G401 (cell line): ENCODE results near the gene CPED1. TPM values are rescaled to one million over a fixed set of nuclear protein-coding genes. Genes with fewer than 3 reads are reported as not detected.
"Not testable (repeated sequence)": the region's sequence is repeated elsewhere in the genome, so short reads cannot be mapped to it uniquely, and the experiment has no call there.

Experiments
- DNase-seq: peaks from one replicate; pipeline ENCODE4 v3.0.0-alpha.2; 2015; ENCODE audit warnings: low spot score
- in situ Hi-C: cut with HindIII; loops from 2 replicates; pipeline ENCODE4 v1.10.0; 2016; ENCODE audit warnings: low sequenced_read_pairs, mixed read lengths
- total RNA-seq: library from RNA; depleted of rRNA; stranded (reverse); fragments of >200 nt; shearing (Covaris generic); gene quantifications from 2 replicates; pipeline ENCODE4 v1.2.3, GENCODE V29; 2014

CPED1 gene
- total RNA-seq, 1 experiment from 2014 or later = 30.7 TPM

DNA sequence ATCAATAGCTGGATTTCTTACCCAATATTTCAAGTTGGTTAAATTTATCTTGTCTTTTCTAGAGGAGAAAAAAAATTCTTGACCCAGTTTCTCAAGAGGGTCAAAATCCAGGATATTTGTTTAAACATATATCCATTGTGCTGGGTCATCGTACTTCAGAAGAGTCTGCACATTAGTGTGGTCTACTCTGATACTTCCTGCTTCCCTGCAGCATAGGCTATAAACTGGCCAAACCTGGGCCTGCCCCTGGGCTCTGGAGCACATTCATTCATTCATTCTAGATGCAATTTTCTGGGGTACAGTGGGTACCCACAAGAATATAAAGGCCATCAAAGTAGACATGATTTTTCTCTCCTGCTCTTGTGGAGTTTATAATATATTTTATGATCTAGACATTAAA, 198.2 kb downstream of the CPED1 start:
- in situ Hi-C loops = no loop called here
- DNase-seq = no peak

DNA sequence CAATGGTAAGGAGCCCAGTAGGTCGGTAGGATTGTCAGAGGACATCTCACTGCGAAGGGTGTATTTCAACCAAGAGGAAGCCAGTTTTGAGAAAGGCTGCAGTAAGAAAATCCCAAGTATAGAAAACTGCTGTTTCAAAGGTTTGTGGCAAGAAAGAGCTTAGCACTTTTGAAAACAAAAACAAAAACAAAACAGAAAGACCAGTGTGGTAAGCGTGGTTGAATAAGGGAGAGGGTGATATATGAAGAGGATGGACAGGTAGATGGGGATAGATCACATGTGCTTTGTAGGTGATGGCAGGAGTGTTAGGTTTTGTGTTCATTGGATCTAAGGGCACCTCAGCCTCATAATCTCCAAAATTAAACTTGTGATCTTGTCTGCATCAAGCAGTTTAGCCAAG, 198.7 kb downstream of the CPED1 start:
- in situ Hi-C loops = no loop called here
- no peak for DNase-seq

GRCh38 chr7:121187676-121188075, 199.2 kb downstream of the CPED1 start:
- DNase-seq = no peak
- in situ Hi-C loops = no loop called here

DNA sequence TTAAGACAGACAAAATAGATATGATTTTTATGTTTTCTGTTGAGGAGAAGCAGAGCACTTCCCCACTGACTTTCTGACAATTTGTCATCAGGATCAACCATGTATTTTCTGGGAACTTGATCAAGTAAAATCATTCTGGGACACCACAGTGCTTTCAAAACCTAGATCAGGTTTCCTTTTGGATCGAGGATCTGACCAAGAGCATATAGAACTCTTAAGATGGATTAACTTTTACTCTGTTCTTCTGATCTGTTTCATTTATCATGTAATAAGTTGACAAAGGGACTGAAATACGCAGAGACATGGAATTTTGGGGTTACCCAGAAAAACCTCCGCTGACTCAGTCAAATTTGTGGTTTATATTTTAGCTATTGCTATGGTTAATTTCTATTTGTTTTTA, 204.3 kb downstream of the CPED1 start:
- in situ Hi-C loops = no loop called here
- DNase-seq = no peak

- in situ Hi-C loops = no loop called here
- no peak for DNase-seq
These were observed 206.5 kb downstream of the CPED1 start for GRCh38 chr7:121195010-121195409.

DNA sequence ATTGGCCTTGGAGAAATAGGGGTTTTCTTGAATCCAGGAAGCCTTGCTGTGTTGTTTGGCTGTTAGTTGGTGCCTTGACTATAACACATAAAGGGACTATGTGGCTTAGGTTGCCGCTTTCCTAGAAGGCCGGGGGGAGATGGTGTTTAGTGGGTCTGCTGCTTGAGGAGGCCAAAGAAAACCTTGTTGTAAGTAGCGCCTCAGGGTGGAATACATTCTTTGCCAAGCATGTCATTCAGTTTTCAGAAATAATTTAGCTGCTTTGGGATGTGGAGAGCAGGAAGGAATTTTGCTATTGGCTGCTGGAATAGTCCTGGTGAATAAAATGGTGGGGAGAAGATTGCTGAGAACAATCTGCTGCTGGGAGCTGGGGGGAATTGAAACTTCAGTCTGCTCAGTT, 207.4 kb downstream of the CPED1 start:
- no peak for DNase-seq
- in situ Hi-C loops = no loop called here

- in situ Hi-C loops = no loop called here
- DNase-seq = no peak
These were observed 207.8 kb downstream of the CPED1 start for GRCh38 chr7:121196286-121196685.

DNA sequence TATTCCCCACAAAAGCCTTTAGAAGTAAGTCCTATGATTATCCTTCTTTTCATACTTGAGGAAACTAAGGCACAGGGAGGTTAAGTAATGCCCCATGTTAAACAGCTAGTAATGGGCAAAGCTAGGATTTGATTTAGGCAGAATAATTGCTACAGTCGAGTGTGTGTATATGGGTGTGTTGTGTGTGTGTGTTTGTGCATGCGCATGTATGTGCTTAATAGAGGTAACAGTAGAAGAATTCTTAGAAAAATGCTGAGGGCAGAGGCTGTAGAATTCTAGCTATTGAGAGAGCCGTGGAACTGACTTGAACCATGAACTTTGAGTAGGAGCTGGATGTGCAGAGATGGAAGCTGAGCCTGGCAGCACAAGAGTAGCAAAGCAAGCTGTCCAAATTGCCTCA, 208.9 kb downstream of the CPED1 start:
- in situ Hi-C loops = no loop called here
- no peak for DNase-seq

- no peak for DNase-seq
- in situ Hi-C loops = no loop called here
These were observed 210.0 kb downstream of the CPED1 start for GRCh38 chr7:121198502-121198901.

DNA sequence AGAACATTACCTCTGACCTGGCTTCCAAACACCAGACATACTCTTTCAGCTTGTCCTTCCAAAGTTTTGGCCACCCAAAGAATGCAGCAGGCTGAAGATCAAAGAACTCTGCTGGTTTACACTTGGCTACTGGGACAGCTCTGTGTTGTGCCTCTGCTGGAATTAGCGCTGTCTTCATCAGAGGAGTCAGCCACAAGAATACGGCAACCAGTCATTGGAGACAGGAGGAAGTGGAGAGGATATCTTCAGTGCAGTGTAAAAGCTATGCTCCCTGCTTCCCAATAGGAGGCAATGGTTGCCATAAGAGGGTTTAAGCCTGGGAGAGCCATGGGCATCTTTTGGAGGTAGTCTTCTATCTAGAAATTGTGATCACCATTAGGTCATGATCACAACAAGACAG, 213.6 kb downstream of the CPED1 start:
- in situ Hi-C loops = no loop called here
- DNase-seq = no peak

- in situ Hi-C loops = no loop called here
These were observed 214.3 kb downstream of the CPED1 start for GRCh38 chr7:121202834-121203233.

GRCh38 chr7:121204537-121204936, 216.0 kb downstream of the CPED1 start:
- in situ Hi-C loops = no loop called here
- DNase-seq = no peak

More at GRCh38 chr7:121202834-121203233, 214.3 kb downstream of the CPED1 start:
- DNase-seq = no peak

DNA sequence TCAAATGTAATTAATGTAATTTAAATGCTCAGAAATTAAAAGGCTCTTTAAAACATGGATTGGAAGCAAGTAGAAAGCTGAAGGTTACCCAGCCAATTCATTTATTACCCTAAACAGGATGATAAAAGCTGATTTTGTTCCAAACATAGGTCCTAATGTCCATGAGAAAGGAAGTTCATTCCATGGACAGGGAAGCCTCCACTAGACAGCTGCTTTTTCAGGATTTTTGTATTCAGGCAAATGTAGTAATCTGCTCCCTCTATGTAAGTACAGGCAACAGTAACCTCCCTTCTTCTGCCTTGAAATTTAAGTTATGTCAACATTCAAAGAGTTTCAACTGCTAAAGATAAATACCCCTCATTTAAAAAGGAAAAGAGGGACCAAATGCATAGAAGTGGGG, 217.3 kb downstream of the CPED1 start:
- in situ Hi-C loops = no loop called here
- no peak for DNase-seq

GRCh38 chr7:121211253-121211652, 222.7 kb downstream of the CPED1 start:
- in situ Hi-C loops = no loop called here

DNA sequence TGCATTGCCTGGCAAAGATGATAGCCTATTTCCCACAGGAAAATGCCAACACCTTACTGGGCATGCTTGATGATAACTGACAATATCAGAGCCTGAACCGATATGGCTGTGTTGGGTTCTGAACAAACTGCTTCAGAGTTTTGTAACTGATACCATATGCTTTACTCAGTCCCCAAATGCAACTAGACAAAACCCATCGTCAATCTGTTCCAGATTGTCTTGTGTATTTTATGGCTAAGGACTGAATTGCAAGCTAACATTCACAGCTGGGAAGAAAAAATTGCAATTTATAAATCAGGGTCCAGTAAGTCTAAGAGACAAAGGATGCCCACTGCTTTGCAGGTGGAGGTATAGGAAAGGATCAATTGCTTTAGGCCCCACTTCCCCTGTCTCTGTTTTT, 223.5 kb downstream of the CPED1 start:
- no peak for DNase-seq
- in situ Hi-C loops = no loop called here

More at GRCh38 chr7:121211253-121211652, 222.7 kb downstream of the CPED1 start:
- no peak for DNase-seq

DNA sequence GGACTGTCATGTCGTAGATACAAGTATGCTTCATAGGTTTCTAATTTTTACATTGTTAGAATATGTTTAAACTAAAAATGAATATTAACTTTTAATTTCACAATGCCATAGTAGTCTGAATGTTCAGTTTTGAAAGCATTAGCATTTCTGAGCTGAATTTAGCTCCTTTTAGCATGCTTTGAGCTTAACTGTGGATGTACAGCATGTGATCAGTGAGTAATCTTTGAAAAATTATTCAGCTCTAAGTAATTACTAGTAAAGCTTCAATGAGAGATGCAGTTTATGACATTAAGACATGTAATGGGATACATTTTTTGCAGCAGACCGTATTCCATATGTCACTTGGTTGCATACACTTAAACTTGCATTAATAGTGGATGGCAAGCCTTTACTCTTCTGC, 226.1 kb downstream of the CPED1 start:
- in situ Hi-C loops = no loop called here
- no peak for DNase-seq

DNA sequence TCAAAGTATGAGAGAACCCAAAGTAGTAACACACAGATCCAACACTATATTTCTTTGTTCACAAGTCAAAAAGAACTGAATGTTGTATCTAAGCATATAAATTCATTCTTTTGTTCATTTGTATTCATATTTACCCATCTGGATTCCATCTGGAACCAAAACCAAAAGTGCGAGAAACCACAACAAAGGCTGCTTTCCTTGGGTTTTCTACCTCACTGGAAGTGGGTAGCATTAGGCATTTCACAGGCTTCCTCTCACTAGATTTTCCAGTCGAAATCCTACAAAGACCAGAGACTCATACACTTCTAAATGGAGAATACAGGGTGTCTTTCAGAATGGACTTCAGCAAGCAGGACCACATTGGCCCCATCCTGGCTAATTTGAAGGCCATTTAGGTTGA, 230.5 kb downstream of the CPED1 start:
- no peak for DNase-seq
- in situ Hi-C loops = no loop called here

GRCh38 chr7:121221108-121221507, 232.6 kb downstream of the CPED1 start:
- in situ Hi-C loops, DNase-seq: not testable (repeated sequence)

GRCh38 chr7:121228779-121229178, 240.3 kb downstream of the CPED1 start:
- in situ Hi-C loops = no loop called here
- no peak for DNase-seq

- DNase-seq = no peak
- in situ Hi-C loops = no loop called here
These were observed 246.7 kb downstream of the CPED1 start for GRCh38 chr7:121235201-121235600.

- no peak for DNase-seq
- in situ Hi-C loops = no loop called here
These were observed 249.1 kb downstream of the CPED1 start for GRCh38 chr7:121237601-121238000.
